T follicular helper cell (primary cell): Measurements from ENCODE around the gene NOL12.
"Not testable (repeated sequence)": the region's sequence is repeated elsewhere in the genome, so short reads cannot be mapped to it uniquely, and the experiment has no call there.

Source experiments
- DNase-seq: peaks from one replicate; pipeline ENCODE4 v3.0.0-alpha.2; 2020; ENCODE audit warnings: low read depth

NOL12 gene

GRCh38 chr22:37679670-37680069, 6.5 kb upstream of the NOL12 start:
- DNase-seq = no peak

DNA sequence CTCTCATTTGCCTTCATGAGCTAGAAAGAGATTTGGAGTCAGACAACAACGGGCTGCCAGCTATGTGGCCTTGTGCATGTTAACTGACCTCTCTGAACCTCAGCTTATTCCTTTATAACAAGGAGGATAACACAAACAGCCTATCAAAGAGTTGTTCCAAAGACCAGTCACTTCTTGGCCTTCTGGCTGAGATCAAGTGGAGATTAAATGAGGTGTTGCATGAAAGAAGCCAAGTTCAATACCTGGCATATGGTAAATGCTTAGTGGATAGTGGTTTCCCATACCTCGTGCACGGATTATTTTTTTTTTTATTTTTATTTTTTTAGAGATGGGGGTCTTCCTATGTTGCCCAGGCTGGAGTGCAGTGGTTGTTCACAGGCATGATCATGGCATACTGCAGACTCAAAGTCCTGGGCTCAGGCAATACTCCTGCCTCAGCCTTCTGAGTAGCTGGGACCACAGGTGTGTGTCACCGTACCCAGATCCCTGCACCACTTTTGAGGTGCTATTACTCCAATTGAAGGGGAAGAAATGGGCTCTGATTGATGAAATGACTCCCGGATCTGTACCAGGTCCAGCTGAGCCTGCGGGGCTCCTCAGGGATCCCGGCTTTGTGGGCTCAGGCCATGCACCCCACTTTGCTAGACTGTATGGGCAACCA, 5.8 kb upstream of the NOL12 start:
- DNase-seq = no peak

DNA sequence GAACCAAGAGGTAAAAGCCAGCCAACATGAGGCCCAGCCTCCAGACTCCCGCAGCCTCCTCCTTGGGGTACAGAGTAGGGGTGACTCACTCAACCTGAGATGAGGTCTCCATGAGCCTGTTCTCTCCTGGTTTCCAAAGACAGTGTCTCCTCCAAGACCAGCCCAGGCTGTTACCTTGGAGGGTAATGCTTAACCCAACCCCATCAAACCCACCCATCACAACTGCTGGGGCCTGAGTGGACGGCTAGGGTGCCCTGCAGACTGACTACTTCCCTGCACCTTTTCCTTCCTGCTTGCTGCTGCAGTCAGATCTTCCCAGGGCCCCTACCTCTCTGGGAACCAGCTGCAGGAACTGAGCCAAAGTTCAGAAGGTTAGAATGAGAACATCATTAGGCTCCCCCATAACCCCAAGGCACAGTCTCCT, 5.1 kb upstream of the NOL12 start:
- no peak for DNase-seq

- peak; percentile 59 for DNase-seq
These were observed 4.5 kb upstream of the NOL12 start for GRCh38 chr22:37681556-37682049.

GRCh38 chr22:37684803-37685615, 1.1 kb upstream of the NOL12 start:
- no peak for DNase-seq

GRCh38 chr22:37690407-37690806, 4.3 kb downstream of the NOL12 start:
- no peak for DNase-seq

- no peak for DNase-seq
These were observed 4.9 kb downstream of the NOL12 start for GRCh38 chr22:37690901-37691504.

DNA sequence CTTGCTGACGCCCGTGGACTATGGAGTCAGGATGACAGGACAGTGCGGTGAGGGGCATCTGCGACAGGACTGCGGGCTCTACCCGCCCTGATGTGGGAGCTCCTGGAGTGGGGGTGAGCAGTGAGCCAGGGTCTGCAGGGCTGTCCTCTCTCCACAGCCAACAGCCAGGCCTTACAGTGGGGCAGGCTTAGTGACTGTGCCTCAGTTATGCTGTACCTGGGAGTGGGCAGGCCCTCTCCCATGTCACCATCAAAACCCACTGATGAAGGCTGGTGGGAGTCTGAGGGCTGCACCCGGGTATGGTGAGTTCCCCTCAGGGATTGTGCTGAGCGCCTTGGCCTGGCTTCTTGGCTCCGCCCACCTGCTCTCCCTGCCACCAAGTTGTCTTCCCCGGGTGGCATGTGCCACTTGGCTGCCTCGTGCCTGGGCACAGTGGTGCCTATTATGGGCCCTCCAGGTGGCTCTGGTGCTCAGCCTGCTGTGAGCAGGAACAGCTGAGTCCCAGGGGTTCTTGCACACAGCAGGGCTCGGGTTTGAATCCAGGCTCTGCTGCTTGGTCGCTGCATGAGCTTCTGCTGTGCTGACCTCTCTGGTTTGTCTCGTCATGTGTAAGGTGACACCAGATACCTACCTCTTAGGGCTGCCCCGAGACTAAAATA, 6.6 kb downstream of the NOL12 start:
- DNase-seq = no peak

DNA sequence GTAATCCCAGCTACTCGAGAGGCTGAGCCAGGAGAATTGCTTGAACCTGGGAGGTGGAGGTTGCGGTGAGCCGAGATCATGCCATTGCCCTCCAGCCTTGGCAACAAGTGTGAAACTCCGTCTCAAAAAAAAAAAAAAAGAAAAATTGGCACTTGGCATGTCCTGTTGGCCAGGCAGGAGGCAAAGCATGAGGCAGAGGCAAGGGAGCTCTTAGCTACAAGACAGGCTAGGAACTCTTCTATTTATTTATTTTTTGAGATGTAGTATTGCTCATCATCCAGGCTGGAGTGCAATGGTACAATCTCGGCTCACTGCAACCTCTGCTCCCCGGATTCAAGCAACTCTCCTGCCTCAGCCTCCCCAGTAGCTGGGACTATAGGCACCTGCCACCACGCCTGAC, 8.0 kb downstream of the NOL12 start:
- DNase-seq = not testable (repeated sequence)

DNA sequence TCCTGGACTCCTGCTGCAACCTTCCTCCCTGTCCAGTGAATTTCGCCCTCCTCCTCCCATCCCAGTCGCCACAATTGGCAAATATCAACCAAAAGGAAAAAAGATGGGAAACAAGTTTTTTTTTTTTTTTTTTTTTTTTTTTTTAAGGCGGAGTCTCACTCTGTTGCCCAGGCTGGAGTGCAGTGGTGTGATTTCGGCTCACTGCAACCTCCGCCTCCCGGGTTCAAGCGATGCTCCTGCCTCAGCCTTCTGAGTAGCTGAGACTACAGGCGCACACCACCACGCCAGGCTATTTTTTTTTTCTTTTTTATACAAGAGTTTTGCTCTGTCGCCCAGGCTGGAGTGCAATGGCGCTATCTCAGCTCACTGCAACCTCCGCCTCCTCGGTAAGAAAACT, 10.1 kb downstream of the NOL12 start:
- DNase-seq = not testable (repeated sequence)

DNA sequence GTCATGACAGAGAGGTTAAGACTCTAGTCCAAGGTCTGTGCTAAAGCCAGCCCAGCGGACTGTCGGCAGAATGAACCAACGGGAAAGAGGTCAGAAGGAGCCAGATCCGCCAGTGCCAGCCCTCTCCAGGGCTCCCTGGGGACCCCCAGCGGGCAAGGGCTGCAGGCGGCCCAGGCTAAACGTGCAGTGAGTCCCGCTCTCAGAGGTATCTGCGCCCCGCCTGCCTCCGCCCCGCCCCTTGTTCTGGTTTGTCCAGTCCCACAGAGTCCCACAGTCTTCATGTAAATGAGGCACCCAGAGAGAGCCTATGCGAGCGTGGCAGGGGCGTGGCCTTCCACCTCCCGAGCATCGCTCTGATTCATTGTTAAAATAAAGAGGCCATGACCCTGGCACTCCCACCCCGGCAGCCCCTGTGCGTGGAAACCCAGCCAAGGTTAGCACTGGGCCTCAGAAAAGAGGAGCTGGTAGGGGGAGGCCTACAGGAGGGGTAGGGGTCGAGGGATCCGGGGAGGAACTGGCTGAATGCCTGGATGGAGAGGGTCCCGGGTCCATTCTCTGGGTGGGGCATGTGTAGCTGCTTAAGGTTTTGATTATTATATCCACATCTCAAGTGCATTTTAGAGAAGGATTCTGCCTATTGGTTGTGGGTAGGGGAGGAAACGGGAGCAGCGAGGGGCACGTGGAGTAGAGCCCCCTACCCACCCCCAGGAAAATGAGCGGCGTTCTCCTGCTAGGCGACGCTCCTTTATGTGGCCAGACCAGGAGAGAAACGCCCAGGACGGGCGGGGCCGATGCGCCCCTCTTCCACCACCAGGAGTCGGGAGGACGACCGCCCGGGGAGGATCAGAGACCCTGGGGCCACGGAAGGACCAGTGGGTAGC, 10.8 kb downstream of the NOL12 start, which contains the start of gene TRIOBP:
TRIOBP (plus strand) TSS at position 392 of the 881 bp plus-strand sequence. CDS start 4,318 bp downstream, outside the sequence.
- peak; percentile 77 for DNase-seq

- no peak for DNase-seq
These were observed 11.3 kb downstream of the NOL12 start for GRCh38 chr22:37697538-37697835.

- DNase-seq = no peak
These were observed 15.1 kb downstream of the NOL12 start for GRCh38 chr22:37701141-37701786.

GRCh38 chr22:37703906-37704305, 17.8 kb downstream of the NOL12 start:
- DNase-seq = no peak

DNA sequence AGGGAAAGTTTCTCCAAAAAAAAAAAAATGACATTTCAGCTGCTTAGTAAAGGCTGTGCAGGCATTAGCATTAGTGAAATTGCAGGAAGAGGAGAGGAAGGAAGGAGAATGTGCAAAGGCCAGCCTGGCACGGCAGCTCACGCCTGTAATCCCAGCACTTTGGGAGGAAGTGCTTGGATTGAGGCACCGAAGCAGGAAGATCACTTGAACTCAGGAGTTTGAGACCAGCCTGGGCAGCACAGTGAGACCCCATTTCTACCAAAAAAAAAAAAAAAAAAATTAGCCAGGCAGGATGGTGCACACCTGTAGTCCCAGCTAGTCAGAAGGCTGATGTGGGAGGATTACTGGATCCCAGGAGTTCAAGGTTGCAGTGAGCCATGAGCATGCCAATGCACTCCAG, 18.5 kb downstream of the NOL12 start:
- no peak for DNase-seq

DNA sequence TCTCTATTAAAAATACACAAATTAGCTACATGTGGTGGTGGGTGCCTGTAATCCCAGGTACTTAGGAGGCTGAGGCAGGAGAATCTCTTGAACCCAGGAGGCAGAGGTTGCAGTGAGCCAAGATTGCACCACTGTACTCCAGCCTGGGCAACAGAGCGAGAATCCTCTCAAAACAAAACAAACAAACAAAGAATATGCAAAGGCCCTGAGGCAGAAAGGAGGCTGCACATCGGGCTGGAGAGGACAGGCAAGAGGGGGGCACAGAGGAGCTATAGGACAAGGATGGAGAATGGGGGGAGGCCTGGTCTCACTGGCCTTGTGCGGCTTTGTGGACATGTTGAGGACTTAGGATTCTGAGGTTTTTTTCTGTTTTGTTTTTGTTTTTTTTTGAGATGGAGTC, 19.1 kb downstream of the NOL12 start:
- DNase-seq = no peak

DNA sequence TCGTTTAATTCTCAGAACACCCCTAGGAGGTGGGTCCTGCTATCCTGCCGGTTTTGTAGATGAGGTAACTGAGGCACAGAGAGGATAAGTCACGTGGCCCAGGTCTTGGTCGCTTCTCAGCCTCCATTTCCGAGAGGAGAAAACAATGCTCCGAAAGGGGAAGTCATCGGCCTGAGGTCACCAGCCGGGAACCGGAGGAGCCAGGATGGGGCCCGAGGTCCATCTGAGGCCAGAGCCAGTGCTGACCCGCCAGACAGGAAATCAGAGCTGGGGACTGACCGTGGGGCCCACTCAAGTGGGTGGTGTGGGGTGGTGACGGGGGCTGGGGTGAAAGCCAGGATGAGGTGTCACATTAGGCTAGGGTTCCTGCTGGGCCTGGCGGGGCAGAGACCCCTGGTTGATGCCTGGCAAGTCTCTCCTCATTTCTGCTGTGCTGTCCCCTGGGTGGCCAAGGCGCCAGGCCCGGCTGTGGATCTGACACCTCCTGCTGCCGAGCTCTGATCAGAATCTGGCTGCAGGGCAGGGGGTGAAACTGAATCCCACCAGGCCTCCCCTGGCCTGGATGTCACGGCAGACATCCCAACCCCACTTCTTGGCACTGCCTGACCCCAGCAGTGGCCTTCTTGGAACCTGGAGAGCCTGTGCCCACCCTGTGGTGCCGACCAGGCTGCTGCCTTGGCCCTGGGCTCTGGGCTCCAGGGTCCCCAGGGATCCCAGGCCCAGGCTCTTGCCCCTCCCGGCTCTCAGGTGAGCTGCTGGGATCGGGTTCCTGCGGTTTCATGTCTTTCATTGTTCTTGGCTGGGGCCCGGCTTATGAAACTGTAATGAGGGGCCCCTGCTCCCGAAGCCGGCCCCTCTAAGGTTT, 22.7 kb downstream of the NOL12 start:
- no peak for DNase-seq

GRCh38 chr22:37709445-37709765, 23.3 kb downstream of the NOL12 start:
- no peak for DNase-seq

DNA sequence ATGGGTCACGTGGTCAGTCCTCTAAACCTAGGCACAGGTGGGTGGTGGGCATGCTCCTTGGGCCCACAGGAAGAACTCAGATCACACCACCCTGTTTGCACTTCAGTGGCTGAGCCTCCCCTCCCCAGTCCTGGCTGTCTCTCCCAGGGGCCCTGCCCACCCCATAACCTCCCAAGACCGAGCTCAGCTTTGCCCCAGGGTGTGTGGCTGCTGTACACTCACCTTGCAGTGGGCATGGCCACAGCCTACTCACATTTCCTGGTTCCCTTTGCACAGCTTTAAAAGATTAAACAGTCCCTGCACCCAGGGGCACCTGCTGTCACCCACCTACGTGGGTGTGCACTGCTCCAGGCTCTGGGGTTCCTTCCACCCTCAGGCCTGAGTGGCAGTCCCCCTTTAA, 24.5 kb downstream of the NOL12 start:
- no peak for DNase-seq

GRCh38 chr22:37711490-37711889, 25.3 kb downstream of the NOL12 start:
- no peak for DNase-seq
